ENCODE data around the gene STK32C.

STK32C gene

GRCh38 chr10:132264306-132264950 is 43.3 kb downstream of the STK32C start:
- DNase-seq = no peak

GRCh38 chr10:132263866-132264265 is 43.9 kb downstream of the STK32C start:
- no peak for DNase-seq

- no peak for DNase-seq
Observed at GRCh38 chr10:132259702-132260482, 47.9 kb downstream of the STK32C start.

GRCh38 chr10:132258423-132258822 is 49.3 kb downstream of the STK32C start:
- DNase-seq = no peak

GRCh38 chr10:132257907-132258306 is 49.8 kb downstream of the STK32C start:
- DNase-seq = no peak

GRCh38 chr10:132257271-132257670 is 50.5 kb downstream of the STK32C start:
- peak; percentile 23 to 41 for DNase-seq

GRCh38 chr10:132256866-132257265 is 50.9 kb downstream of the STK32C start:
- DNase-seq = no peak

- no peak for DNase-seq
Observed at GRCh38 chr10:132255489-132256344, 52.0 kb downstream of the STK32C start.

- no peak for DNase-seq
Observed at GRCh38 chr10:132254841-132255240, 52.9 kb downstream of the STK32C start.

GRCh38 chr10:132253092-132253687 is 54.6 kb downstream of the STK32C start:
- DNase-seq = no peak

GRCh38 chr10:132252412-132252811 is 55.3 kb downstream of the STK32C start:
- no peak for DNase-seq

GRCh38 chr10:132251928-132252327 is 55.8 kb downstream of the STK32C start:
- no peak for DNase-seq

GRCh38 chr10:132250481-132251475 is 57.0 kb downstream of the STK32C start:
- DNase-seq = no peak

GRCh38 chr10:132249824-132250375 is 57.9 kb downstream of the STK32C start:
- DNase-seq = no peak

GRCh38 chr10:132249226-132249724 is 58.5 kb downstream of the STK32C start:
- no peak for DNase-seq

GRCh38 chr10:132248455-132249225 is 59.1 kb downstream of the STK32C start:
- DNase-seq = peak; percentile 56 to 75

GRCh38 chr10:132247943-132248342 is 59.8 kb downstream of the STK32C start:
- DNase-seq = no peak

GRCh38 chr10:132246296-132246695 is 61.5 kb downstream of the STK32C start:
- no peak for DNase-seq

- no peak for DNase-seq
Observed at GRCh38 chr10:132245056-132245455, 62.7 kb downstream of the STK32C start.

GRCh38 chr10:132243626-132244025 is 64.1 kb downstream of the STK32C start:
- no peak for DNase-seq

All from stimulated activated CD4-positive, alpha-beta T cell treated with anti-CD3 and anti-CD28 coated beads, Interleukin-4, amount 100 ng/mL, for 4 hours (primary cell).